GM12872 (cell line): ENCODE results near the gene DHPS.

Experiments
- CTCF ChIP-seq: IDR thresholded peaks from 3 replicates; pipeline ENCODE4 v1.5.1; 2011; ENCODE audit warnings: low read depth, mild to moderate bottlenecking, low read length, moderate library complexity; ENCODE audit not compliant: insufficient read depth

DHPS gene

GRCh38 chr19:12646551-12646950 is 35.1 kb downstream of the DHPS start:
- TF ChIP-seq CTCF = no peak

- no peak for TF ChIP-seq CTCF
Measured at GRCh38 chr19:12642506-12642905, 39.2 kb downstream of the DHPS start.

- no peak for TF ChIP-seq CTCF
Measured at GRCh38 chr19:12641456-12641855, 40.2 kb downstream of the DHPS start.

GRCh38 chr19:12639901-12640613 is 41.6 kb downstream of the DHPS start:
- peak; percentile 81 for TF ChIP-seq CTCF

- TF ChIP-seq CTCF = no peak
Measured at GRCh38 chr19:12638611-12639182, 43.0 kb downstream of the DHPS start.

- no peak for TF ChIP-seq CTCF
Measured at GRCh38 chr19:12636631-12637030, 45.0 kb downstream of the DHPS start.

- TF ChIP-seq CTCF = no peak
Measured at GRCh38 chr19:12629215-12629614, 52.5 kb downstream of the DHPS start.
